Activated CD8-positive, alpha-beta memory T cell treated with anti-CD3 and anti-CD28 coated beads for 24 hours (primary cell): ENCODE measurements around the gene GPHN.

Experiments
- DNase-seq: peaks from one replicate; pipeline ENCODE4 v3.0.0-alpha.2; 2020

The GPHN gene

DNA sequence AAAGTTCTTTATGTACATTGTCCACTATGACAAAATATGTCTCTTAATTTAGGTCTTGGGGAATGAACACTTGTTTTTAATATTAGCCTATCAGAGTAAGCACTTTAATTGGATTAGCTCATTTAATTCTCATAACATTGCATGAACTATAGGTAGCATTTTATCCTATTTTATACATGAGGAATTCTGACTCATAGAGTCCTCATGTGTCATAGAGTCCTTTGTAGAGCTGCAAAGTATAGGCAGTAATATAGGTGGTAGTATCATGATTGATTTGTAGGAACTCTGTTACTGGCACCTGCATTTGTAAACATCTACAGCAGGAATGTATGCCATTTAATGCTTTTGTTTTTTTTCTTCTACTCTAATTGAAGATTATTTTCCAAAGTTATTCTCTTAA is 96.0 kb downstream of the GPHN start:
- no peak for DNase-seq

DNA sequence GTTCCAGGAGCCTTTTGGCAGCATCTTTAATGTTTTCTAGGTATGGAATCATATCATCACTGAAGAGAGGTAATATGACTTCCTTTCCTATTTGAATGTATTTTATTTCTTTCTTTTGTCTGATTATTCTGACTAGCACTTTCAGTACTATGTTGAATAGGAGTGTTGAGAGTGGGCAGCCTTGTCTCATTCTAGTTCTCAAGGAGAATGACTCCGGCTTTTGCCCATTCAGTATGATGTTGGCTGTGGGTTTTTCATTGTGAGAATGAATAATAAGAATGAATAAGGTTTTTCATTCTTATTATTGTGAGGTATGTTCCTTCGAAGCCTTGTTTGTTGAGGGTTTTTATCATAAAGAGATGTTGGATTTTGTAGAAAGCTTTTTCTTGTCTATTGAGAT is 98.9 kb downstream of the GPHN start:
- DNase-seq = no peak

DNA sequence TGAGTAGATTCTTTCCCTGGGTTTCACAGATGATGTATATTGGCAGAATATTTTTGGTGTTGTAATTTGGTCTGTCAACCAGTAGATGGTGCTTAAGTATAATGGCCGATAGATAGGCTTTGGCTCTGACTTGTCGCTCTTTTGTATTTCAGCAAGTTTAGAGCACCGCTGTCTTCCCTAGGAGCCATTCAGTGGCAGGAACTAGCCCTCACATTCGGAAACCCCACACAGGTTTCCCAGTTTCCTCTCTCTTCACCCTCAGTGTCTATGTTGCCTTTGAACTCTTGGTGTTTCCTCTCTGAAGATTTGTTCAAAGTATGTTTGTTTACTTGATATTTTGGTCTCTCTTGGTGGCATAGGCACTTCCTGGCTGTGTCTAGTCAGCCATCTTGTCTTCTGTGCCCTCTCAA is 102.2 kb downstream of the GPHN start:
- no peak for DNase-seq

DNA sequence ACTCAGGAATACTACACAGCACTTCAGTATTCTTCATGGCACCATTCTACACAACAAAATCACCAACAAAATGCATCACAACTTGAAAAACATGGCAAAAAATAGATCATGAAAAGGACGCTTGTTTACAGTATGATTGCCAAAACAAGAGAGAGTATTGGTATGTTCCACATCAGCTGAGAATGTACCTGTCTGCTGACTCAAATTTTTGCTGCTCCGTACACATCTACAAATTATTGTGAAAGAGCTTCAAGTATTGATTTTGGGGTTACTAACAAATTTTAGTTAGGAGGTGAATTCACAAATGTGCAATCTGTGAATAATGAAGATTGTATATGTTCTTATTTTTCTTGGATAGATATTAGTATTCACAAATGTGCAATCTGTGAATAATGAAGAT is 105.4 kb downstream of the GPHN start:
- DNase-seq = no peak

DNA sequence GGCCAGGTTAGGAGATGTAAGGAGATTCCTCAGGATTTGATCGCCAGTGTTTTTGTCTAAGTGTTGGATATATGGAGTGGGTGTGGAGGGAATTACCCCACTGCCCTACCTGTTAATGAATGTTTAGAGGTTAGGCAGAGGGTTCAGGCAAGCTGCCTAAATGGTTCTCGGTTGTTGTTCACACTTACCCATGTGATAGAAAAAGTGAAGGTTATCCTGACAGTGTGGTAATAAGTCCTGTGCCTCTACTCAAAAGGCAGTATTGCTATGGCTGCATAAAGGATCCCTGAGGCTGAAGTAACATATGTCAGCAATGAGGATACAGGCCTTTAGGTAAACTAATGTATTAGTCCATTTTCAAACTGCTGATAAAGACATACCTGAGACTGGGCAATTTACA is 112.0 kb downstream of the GPHN start:
- no peak for DNase-seq

DNA sequence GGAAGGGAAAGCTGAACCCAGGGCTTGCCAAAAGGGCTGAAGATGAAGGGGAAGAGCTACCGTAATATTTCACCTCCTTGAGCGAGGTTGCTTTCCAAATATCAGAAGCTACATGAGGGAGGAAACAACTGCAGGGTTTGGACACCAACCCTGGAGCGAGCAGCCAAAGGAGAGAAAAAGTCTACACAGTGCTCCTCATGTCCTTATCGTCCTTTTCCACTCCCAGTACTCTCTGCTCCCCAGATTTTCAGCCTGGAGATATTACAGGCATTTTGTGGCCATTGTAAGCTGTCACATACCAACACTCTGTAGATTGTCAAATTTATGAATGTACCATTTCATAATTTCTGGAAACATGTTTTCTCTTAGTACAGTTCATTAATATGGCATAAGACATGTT is 115.9 kb downstream of the GPHN start:
- DNase-seq = no peak

DNA sequence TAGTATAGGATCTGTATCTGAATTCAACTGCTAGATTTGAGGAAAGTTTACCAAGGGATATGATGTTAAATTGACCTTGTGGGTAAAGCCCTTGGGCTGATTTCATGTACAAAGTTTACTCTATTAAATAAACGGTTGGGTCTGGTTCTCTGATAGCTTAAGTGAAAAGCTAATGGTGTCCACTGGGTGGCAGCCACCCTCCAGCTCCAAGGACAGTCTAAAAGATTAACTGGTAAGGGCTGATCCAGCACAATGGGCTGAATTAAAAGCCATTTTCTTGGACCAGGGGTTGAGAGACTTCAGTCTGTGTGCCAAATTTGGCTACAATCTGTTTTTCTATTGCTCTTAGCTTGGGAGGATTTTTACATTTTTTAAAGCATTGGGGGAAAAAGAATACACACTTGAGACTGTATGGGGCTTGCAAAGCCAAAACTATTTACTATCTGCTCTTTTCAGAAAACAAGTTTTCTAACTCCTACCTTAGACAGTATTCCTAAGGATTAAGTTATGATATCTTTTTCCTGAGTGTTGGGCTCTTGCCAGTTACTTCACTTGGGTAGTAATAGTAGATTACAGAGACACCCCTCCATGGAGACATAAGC is 116.5 kb downstream of the GPHN start:
- no peak for DNase-seq

DNA sequence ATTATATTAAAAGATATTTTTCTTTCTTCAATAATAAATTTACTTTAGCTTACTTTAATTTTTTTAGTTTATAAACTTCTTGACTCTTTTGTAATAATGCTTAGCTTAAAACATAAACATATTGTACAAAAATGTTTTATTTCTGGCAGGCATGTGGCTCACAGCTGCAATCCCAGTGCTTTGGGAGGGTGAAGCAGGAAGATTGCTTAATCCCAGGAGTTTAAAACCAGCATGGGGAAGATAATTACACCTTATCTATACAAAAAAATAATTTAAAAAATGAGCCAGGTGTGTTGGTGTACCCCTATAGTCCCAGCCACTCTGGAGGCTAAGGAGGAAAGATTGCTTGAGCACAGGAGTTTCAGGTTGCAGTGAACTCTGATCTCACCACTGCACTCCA is 120.7 kb downstream of the GPHN start:
- no peak for DNase-seq

DNA sequence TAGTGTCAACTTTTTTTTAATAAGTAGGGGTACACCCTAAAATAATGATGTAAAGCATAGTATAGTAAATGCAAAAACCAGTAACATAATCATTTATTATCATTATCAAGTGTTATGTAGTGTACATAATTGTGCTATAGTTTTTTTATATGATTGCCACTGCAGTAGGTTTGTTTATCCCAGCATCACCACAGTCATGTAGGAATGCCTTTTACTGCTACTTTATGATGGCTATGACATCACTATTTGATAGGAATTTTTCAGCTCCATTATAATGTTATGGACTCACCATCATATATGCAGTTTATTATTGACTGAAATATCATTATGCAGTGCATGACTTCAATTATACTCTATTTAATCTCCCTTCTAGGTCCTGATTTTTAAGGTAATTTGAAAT is 121.6 kb downstream of the GPHN start:
- no peak for DNase-seq

DNA sequence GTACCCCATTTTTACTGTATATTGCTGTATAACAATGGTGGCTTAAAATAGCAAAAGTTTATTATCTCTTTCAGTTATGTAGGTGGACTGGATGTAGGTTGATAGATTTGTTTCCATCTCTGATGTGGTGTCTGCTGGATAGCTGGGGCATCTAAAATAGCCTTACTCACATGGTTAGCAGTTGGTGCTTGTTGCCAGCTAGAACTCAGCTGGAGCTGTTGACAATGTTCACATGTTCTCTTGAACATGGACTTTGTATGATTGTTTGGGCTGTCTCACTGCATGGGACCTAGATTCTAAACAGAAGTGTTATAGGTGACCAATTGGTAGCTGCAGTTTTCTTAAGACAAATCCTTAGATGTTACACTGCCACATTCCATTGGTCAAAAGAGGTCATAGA is 126.9 kb downstream of the GPHN start:
- DNase-seq = no peak

DNA sequence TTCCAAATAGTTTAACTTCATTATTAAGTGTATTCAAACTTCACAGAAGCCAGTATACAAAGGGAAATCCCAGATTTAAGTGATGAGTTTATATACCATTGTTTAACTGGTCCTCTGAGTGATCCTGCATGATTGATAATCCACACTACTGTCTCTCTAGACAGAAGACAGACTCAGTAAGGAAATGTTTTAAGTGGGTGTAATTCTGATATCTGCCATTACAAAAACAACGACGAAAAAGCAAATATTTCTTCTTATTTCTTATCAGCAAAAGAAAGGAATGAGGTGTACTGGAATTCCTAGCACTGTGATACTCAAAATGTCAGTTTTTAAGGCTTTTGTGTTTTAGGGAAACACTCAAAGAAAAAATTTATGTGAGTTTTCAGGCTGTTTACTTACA is 127.5 kb downstream of the GPHN start:
- no peak for DNase-seq

DNA sequence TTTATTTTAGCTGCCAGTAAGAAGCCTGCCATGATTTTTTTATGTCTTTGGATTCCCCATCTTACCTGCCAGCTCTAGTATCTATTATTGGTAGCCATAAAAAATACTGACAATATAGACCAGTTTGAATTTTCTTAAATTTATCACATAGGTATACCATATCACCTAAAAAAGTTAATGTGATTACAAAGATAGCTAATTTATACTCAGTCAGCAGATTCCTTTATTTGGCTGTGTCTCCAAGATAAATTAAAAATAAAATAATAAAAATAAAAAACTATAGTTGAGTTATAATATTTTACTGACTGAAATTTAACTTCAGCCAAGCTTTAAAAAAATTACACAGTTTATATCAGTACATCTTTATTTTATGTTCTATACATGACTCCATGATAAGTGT is 128.3 kb downstream of the GPHN start:
- no peak for DNase-seq

DNA sequence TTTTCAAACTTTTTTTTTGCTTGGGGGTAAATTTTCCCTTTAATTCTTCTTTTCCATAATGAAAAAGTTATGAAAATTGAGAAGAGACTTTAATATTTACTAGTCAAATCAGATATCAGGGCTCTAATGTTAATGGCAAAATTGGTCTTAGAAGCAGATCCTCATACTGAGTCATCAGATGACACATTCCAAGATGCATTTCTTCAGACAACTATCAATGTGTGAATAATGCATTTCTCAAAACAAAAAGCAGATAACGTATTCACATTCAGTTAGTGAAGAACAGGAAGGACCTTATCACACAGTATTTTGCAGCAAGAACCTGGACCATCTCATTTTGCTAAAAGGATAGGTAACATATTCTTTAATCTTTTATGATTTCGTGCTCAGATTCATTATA is 130.7 kb downstream of the GPHN start:
- DNase-seq = no peak

DNA sequence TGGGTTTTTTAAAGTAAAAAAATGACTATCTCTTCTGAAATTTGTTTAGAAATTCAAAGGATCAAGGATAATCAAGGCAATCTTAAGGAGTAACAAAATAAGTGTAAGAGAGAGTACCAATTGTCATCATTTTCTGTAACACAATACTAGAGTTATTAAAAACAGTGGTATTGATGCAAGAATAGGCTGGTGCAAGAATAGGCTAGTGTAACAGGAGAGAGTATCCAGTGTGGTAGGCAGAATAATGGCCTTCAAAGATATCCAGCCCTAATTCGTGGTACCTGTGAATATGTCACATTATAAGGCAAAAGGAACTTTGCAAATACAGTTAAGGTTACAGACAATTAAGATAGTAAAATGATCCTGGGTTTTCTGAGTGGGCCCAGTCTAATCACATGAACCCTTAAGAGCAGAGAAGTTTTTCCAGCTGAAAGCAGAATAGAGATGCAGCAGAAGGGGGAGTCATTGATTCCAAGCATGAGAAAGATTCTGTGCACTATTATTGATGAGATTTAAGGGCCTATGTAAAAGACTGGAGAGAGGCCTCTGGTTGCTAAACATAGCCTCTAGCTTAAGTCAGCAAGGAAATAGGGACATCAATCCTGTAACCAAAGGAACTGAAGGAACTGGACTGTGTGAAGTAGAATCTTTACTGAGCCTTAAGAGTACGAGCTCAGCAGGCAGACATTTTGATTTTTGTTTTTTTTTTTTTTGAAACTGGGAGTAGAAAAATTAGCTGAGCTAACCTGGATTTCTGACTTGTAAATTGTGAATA is 134.1 kb downstream of the GPHN start:
- DNase-seq = no peak

DNA sequence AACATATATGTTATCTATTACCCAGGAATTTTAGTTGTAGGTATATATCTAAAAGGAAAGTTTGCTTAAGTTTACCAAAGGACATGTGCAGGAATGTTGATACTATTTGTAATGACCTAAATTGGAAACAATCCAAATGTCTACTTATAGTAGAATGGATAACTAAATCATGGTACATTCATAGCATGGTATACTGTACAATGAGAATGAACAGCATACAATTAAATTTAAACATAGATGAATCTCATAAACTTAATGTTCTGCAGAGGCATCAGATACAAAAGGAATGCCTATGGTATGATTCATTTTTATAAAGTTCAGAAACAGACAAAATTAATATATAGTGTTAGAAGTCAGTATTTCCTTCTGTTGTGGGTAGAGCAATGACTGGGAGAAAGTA is 135.4 kb downstream of the GPHN start:
- no peak for DNase-seq

DNA sequence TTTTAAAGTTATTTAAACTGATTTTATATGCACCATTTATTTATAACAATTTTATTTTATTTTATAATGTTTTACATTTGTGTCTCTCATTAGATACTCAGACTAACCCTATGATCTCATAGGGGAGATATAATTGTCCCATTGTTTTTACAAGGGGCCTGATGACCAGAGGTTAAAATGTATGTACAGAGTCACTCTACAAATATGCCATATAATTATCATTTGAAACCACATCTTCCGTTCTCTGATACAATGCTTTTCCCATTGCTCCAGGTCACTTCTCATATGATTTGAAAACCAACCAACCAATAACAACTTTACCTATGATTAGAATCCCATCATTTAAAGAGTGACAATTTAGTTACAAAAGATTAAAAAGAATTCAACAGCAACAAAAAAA is 137.8 kb downstream of the GPHN start:
- DNase-seq = no peak

DNA sequence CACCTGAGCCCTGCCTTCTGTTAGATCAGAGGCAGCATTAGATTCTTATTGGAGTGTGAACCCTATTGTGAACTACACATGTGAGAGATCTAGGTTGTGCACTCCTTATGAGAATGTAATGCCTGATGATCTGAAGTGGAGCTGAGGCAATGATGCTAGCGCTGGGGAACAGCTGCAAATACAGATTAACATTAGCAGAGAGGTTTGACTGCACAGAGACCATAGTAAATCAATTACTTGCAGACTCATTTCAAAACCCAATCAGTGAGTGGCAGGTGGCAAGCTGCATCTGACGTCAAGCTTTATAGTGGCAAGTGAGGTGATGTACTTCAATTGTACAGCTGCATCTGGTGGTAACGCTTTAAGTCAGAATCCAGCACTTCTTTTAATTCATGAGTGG is 141.6 kb downstream of the GPHN start:
- DNase-seq = no peak

DNA sequence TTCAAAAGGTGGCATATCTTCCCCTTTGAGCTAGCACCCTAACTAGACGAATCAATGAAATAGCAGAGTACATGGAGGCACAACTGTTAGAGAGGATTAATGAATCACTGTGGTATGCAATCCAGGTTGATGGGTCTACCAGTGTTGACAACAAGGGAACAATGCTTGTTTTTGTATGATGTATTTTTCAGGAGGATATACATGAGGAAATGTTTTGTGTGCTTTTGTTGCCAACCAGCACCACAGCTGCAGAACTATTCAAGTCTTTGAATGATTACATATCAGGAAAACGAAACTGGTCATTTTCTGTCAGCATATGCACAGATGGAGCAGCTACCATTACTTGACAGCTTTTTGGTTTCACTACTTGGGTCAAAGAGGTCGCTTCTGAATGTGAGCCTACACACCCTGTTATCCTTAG is 142.6 kb downstream of the GPHN start:
- no peak for DNase-seq

DNA sequence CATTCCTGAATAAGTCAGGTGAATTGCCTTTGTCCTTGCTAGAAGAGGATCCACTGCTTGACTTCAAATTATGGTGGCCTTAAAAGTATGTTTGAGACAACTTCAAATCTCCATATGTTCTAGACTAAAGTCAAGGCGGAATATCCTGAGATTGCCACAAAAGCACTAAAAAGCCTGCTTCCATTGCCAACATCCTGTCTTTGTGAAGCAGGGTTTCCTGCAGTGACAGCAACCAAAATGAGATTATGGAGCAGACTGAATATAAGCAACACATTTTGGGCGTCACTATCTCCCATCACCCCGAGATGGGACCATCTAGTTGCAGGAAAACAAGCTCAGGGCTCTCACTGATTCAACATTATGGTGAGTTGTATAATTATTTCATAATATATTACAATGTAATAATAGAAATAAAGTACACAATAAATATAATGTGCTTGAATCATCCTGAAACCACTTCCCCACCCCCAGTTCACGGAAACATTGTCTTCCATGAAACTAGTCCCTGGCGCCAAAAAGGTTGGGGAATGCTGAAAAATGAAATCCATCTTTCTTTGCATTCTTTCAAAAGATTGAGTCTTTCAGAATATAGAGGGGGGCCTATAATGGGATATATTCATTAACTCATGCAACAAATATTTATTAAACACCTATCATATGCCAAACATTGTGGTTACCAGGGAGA is 143.7 kb downstream of the GPHN start:
- DNase-seq = no peak

DNA sequence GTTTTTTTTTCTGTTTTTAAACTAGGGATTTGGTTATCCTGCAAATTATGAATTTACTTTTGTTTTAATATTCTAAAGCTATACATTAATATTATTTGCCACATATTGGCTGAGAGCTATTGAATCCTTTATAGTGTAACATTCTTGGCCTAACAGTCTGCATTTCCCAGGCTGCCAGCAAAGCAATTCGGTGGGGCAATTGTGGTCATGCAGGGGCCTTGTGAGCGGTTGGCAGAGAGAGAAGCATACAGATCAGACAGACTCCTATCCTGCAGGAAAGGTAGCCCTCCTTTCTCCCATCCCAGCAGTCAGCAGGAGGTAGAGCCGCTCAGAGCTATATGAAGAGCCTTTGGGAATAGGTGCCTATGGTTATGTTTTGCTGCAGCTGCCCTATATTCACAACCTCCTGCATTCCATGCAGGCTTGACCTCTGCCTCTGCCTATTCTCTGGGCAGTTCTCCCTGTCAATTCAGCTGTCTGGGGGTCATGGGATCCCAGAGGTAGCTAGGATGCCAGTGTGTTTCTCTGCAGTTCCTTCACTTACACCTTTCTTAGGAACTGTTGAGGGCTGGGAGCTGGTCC is 144.7 kb downstream of the GPHN start:
- DNase-seq = no peak

DNA sequence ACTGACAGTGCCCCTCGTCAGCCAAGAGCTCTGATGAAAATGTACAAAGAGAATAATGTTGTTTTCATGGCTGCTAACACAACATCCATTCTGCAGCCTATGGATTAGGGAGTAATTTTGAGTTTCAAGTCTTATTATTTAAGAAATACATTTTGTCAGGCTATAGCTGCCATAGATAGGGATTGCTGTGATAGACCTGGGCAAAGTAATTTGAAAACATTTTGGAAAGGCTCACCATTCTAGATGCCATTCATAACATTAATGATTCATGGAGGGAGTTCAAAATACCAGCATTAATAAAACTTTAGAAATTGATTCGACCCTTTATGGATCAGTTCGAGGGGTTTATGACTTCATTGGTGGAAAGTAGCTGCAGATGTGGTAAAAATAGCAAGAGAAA is 149.8 kb downstream of the GPHN start:
- DNase-seq = no peak

DNA sequence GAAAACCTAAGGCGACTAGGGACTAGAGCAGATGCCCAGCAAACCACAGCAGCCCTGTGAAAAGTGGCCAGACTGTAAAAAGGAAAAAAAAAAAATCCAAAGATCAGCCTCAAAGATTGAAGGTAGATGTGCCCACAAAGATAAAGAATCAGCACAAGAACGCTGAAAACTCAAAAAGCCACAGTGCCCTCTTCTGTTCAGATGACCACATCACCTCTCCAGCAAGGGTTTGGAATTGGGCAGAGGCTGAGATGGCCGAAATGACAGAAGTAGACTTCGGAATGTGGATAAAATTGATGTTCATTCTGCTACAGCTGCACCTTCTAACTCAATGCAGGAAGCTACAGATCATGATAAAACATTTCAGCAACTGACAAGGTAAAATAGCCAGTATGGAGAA is 154.4 kb downstream of the GPHN start:
- DNase-seq = no peak

DNA sequence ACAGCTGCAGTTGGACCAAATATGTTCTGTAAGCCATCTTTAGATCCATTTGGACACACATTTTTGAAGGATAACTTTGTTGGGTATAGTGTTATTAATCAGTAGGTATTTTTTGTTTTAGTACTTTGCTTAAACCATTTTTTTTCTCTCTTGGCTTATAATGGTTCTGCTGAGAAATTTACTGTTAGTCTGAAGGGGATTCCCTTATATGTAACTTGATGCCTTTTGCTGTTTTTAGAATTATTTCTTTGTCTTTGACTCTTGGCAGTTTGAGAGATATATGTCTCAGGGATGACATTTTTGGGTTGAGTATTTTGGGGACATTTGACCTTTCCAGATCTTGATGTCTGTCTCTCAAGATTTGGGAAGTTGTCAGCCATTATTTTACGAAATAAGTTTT is 169.8 kb downstream of the GPHN start:
- no peak for DNase-seq

DNA sequence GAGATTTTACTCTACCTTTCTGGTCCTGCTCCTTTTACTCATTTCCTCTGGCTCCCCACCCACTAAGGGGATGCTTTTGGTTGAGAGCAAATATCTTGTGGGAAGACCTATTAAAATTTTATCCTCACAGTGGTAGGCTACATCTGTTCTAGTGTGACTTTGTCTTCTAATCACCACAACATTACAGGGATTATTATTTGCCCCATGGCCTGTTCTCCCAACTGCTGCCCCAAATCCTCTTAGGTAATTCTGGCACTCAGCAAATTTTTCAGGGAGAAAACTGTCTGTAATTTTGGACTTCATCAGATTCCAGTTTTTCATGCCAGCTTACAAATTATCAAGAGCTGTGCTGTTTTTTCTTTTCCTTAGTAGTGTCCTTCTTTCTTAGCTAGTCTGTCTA is 172.3 kb downstream of the GPHN start:
- DNase-seq = no peak
